Upper lobe of left lung (tissue), 4 donors: ENCODE data around the gene YWHAE.

Experiments
- POLR2AphosphoS5 ChIP-seq, 2 donors: sonication (generic); formaldehyde crosslinking; IDR thresholded peaks; one replicate each; pipeline ENCODE4 v1.5.1; 2017; ENCODE audit warnings: antibody characterized with exemption in 2 of 2
- TF ChIP-seq, protein P1 (sequence below), 6 experiments: fragments of 450-650 bp in 4 of 6; fragments of 200-600 bp in 2 of 6; sonication (generic) in 2 of 6; IDR thresholded peaks; one replicate each; pipeline ENCODE4 v1.5.1; 2016 to 2019; ENCODE audit warnings: antibody characterized with exemption in 6 of 6

- TF ChIP-seq POLR2AphosphoS5 (IDR thresholded peaks at IDR 0.05), result no peak
- TF ChIP-seq, protein P1, sequence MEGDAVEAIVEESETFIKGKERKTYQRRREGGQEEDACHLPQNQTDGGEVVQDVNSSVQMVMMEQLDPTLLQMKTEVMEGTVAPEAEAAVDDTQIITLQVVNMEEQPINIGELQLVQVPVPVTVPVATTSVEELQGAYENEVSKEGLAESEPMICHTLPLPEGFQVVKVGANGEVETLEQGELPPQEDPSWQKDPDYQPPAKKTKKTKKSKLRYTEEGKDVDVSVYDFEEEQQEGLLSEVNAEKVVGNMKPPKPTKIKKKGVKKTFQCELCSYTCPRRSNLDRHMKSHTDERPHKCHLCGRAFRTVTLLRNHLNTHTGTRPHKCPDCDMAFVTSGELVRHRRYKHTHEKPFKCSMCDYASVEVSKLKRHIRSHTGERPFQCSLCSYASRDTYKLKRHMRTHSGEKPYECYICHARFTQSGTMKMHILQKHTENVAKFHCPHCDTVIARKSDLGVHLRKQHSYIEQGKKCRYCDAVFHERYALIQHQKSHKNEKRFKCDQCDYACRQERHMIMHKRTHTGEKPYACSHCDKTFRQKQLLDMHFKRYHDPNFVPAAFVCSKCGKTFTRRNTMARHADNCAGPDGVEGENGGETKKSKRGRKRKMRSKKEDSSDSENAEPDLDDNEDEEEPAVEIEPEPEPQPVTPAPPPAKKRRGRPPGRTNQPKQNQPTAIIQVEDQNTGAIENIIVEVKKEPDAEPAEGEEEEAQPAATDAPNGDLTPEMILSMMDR (IDR thresholded peaks at IDR 0.05), result no peak
Measured at GRCh38 chr17:1420163-1420562, 20.1 kb upstream of the YWHAE start.
